WI38 (cell line): Measurements from ENCODE around the gene AKT3.

Experiments
- H3K4me3 ChIP-seq: 2 replicates; pipeline ENCODE4 v1.5.1; 2011; ENCODE audit warnings: low read depth, mild to moderate bottlenecking, control low read depth, low read length
- TF ChIP-seq, protein P1 (sequence below): IDR thresholded peaks from 2 replicates; pipeline ENCODE4 v1.5.1; 2012; ENCODE audit warnings: low read depth, mild to moderate bottlenecking, control low read depth, low read length

Gene AKT3

DNA sequence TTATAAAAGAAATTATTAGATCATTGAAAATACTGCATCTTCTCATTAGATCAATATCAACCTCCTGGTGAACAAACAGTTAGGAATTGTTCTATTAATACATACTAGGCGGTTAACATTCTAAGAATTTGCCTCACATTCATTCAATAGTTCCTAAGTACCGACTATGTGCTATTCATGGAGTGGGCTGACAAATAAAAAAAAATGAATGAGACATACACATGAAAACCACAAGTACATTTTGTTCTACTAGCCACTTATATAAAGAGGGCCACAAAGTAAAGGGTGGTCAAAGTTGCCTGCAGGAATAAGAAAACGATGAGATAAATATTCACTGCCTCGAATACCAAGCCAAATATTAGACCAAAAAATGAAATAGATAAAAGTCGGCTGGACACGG lies 299.8 kb downstream of the AKT3 start:
- H3K4me3 ChIP-seq, result no peak overlapping the region
- TF ChIP-seq, protein P1, sequence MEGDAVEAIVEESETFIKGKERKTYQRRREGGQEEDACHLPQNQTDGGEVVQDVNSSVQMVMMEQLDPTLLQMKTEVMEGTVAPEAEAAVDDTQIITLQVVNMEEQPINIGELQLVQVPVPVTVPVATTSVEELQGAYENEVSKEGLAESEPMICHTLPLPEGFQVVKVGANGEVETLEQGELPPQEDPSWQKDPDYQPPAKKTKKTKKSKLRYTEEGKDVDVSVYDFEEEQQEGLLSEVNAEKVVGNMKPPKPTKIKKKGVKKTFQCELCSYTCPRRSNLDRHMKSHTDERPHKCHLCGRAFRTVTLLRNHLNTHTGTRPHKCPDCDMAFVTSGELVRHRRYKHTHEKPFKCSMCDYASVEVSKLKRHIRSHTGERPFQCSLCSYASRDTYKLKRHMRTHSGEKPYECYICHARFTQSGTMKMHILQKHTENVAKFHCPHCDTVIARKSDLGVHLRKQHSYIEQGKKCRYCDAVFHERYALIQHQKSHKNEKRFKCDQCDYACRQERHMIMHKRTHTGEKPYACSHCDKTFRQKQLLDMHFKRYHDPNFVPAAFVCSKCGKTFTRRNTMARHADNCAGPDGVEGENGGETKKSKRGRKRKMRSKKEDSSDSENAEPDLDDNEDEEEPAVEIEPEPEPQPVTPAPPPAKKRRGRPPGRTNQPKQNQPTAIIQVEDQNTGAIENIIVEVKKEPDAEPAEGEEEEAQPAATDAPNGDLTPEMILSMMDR, result no peak

DNA sequence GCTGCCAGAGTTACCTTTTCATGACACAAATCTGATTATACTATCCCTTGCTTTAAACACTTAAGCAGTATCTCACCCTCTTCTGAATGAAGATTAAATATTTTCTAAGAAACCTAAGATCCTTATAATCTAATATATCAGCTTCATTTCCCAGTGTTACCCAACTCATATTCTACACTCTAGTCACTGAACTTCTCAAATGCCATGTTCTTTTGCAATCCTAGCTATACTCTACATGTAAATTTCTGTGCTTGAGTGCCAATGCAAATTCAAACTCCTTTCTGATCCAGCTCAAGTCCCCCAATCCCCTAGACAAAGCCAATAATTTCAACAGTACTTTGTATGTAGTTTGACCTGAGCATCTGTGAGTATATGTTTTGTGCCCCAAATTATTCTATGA lies 300.3 kb downstream of the AKT3 start:
- TF ChIP-seq, protein P1, result no peak

DNA sequence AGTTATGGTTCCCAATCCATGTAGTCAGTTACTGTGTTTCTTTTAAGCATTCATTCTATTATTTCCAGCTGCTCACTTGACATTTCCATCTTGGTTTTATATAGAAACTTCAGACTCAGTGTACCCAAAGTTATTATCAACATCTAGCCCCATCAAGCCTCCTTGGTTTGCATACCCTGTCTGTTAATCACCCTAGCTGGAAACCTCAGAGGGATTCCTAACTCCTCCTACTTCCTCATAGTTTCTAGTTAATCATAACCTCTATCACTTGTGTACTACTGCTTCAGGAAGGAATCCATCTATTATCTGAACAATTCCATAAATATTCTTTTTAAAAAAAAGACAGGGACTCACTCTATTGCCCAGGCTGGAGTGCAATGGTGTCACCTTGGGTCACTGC lies 300.9 kb downstream of the AKT3 start:
- TF ChIP-seq, protein P1, result no peak
- H3K4me3 ChIP-seq, result no peak overlapping the region

More for the DNA sequence above, 300.3 kb downstream of the AKT3 start:
- H3K4me3 ChIP-seq, result no peak overlapping the region

DNA sequence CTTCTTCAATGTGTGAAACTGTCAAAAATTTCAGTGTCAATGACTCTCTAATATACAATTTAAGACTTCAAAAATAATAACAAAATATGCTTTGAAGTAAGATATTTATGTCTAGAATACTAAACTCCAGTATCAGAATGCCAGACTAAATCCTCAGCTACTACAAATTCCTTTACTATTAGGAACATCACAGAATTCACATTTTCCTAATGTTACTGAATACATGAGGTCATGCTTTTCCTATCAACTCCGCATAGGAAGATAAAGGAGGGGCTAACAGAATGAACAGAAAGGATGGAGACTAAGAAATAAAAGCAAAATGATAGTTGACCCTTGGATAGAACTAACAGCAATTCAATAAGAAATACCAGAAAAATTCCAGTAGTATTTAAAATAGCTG lies 301.5 kb downstream of the AKT3 start:
- no peak overlapping the region for H3K4me3 ChIP-seq
- TF ChIP-seq, protein P1, result no peak

DNA sequence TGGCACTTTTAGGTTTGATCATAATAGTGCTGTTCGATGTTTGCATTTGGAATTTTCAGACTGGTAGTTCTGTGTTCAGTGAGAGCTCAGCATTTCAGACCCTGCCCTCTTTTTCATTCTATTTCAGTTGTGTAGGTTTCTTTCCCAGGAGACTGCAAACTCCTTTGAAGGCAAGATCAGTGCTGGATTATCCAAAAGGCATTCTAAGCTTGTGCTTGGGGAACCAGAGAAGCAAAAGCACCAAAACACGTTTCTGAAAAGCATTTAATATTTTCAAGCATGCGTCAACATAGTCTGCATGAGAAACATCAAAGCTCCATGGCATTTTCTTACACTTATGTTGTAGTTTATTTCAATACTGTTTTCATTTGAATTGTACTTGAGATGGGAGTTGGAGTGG lies 302.2 kb downstream of the AKT3 start:
- H3K4me3 ChIP-seq, result no peak overlapping the region
- TF ChIP-seq, protein P1, result no peak

DNA sequence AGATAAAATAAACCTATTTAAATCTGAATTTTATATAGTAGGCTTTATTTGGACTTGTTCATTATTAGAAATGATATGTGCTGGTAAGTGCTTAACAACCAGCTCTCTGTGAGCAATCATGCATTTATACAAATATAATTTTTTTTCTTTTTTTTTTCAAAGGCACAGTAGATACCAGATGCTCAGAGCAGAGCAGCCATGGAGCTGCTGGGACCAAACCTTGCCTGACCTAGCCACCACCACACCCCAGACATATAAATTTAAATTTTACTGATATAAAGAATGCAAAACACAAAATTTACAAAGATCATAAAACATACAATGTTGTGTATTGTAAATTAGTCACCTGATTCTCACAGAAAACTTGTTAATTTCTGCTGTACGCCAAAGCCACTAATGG lies 303.6 kb downstream of the AKT3 start:
- TF ChIP-seq, protein P1, result no peak
- no peak overlapping the region for H3K4me3 ChIP-seq

DNA sequence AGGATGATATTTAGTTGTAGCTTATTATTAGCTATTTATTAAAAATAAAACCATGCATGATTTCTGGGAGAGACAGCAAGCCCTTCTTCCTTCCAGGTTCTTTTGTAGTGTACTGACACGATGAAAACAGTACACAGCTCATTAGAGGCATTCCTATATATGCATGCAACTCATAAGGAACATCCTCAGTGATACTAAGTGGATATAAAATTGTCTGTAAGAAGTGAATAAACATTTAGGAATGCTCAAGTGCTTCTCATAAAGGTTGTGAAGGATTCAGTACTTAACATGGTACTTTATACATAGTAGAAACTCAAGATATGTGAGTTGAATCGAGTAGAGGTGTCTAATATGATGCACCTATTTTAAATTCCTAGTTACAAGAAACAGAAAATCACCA lies 306.5 kb downstream of the AKT3 start:
- TF ChIP-seq, protein P1, result no peak
- no peak overlapping the region for H3K4me3 ChIP-seq
